Bone marrow (tissue), 2 donors: ENCODE data around the gene PDILT.

Source experiments
- DNase-seq, 2 donors: peaks; one replicate each; lab custom pipeline; 2025; lab: John Stamatoyannopoulos, UW

PDILT gene

DNA sequence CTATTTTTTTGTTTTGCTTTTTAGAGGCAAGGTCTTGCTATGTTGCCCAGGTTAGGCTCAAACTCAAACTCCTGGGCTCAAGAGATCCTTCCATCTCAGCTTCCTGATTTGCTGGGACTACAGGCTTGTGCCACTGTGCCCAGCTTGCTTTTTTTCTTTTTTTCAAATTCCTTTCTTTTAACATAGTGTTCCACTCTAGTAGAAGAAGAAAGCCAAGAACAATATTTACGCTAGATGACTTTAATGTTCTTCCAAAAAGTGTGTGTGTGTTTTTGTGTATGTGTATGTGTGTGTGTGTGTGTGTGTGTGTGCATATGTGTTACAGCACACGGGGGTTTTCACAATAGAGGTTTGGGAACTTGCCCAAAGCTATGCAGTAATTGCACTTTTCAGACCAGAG, 41.3 kb downstream of the PDILT start:
- DNase-seq: no peak

DNA sequence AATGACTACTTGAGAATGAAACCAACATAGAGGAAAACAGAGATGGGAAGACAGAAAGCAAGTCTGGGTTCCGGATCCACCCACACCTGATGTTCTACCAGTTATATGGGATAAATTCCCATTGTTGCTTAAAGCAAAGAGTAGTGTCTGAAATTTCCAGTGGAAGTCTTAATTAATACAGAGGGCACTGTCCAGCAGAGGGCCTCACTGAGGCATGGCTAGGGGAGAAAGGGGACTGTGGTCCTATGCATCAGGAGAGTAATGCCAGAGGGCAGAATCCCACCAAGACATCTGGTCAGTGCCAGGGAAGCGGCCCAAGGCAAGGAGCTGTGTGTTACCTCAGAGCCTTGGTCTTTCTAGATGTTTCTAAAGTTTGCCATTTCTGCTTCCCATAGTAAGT, 44.5 kb downstream of the PDILT start:
- DNase-seq: no peak

DNA sequence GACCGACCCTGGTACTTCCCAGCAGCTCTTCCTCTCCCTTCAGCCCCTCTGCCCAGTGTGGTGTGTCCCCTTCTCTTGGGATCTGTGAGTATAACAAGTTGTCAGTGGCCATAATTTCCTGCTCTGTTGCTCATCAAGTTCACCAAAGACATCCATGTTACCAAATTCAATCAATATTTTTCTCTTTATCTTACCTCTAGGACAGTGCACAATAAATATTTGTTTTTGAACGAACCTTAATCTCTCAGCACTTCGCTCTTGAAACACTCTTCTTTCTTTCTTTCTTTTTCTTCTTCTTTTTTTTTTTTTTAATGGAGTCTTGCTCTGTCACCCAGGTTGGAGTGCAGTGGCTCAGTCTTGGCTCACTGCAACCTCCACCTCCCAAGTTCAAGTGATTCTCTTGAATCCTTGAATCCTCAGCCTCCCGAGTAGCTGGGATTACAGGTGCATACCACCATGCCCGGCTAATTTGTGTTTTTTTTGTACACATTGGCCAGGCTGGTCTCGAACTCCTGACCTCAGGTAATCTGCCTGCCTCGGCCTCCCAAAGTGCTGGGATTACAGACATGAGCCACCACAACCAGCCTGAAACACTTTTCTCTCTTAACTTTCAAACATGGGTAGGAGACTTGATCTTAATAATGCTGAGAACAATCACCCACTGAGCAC, 49.3 kb downstream of the PDILT start:
- no peak for DNase-seq

DNA sequence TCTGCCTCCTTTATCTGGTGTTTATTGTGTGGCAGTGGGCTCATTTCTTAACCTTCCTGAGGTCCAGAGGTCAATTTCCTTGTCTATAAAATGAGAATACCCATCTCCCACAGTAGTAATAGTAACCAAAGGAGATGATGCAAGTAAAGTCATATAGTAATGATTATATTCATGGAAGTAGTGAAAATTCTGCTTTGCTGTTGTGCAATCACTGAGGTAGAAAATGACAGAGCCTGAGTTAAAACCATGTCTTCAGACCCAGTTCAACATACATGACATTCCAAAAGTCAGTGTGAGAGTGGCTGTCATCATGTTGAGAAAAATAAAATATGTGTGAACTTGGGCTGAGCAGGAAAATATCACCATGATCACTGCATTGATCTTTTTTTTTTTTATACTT, 51.2 kb downstream of the PDILT start:
- DNase-seq: no peak

DNA sequence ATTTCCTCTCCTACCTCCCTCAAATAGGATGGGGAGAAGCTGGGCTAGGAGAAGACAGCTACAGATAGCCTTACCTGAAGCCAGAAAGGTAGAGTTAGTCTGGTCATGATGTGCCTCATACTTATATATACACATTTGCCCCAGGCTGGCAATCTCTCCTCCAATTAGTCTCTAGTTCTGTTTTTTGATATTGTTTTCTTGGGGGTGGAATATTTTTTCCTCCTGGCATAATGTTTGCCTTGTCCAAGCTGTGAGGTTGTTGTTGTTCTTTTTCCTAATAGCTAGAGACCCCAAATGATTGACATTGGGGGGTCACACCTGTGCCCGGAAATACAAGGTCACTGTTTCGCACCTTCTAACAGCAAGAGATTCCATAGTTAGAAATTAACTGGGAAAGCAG, 51.9 kb downstream of the PDILT start, which contains the start of gene UMOD:
Gene UMOD (minus strand): TSS at position 101 of the 400 bp plus-strand sequence. CDS start 1,978 bp downstream, outside the sequence.
- no peak for DNase-seq

DNA sequence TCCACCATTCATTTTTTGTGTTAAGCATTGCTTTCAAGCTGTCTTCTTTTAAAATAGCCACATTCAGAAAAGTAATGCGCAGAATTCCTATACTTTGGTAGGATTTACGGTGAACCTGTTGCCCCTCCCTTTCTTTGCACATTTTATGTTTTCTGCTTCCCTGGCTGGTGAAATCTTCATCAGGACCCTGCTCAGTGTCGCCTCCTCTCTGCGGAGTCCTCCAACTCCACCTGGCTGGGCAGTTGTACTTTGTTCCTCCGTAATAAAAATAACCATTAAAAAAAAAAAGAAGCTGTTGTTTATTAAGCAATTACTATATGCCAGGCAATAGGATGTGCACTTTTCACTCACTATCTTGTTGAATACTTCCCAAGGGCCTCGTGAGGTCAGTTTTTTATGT, 54.9 kb downstream of the PDILT start:
- DNase-seq: no peak

DNA sequence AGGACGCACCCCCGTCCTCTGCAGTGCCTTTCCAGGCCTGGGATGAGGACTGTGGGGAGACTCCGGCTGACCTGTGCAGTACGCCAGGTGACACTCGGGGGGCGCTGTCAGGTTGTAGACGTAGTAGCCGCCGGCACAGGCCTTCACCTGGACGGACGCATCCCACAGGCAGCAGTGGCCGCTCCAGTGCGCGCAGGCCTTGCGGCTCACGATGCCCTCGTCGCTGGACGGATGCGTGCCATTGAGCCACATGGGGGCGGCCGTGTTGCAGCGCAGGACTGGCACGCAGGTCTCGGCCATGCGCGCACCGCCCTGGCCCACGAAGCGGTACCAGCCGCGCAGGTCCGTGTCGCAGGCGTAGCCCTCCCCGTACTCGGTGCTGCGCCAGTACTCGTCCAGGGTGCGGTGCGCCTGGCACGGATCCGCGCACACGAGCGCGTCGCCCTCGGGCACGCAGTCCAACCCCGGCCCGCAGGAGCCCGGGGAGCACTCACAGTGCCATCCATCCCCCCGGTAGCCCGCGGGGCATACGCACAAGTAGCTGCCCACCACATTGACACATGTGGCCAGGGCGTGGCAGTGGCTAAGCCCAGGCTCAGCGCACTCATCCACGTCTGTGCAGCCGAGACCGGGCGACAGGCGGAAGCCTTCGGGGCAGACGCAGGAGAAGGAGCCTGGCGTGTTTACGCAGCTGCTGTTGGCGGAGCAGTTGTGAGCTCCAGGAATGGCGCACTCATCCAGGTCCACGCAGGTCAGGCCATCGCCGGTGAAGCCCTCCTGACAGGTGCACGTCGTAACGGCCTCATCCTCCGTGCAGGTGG, 56.0 kb downstream of the PDILT start:
- DNase-seq: no peak

DNA sequence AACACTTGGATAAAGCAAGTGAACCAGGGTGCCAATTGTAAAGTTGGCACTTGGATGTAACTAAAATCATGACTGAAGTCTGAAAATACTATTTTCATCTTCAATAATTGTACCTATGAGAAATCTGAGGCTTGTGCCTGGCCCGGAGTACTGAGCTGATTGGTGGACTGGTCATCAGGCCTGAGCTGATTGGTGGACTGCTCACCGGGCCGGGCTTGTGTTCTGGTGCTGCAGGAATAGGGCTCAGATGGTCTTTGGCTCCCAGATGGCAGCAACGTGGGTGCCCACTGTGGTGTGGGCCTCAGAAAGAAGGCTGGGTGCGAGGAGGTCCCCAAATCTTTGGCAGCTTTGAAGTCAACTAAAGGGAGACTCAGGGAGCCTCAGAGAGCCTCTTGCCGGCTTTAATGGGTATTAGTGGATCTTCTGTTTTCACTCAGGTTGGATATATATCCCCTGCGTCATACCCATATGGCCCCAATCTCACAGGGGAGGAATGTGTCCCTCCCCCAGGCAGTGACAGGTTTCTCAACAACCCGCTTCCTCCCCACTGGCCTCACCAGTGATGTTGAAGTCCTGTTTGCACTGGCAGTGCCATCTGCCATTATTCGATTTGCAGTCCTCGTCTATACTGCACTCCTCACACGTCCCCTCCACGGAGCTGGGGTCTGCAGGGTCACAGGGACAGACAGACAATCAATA, 56.7 kb downstream of the PDILT start:
- no peak for DNase-seq

DNA sequence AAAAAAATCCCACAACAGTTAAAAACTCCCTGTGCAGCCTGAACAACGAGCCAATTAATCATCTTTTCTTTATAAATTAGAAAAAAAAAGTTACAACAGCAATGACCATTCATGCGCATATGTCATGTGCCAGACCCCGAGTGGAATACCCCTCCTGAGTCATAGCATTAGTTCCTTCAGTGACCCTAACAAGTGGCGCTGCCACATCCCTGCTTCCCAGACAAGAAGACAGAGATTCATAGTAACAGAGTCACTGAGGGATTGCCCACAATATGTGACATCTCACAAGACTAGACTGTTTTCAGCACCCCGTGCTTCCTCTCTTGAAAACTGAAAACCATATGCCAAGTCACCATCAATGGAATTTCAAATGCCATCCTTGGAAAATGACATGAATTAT, 59.9 kb downstream of the PDILT start:
- DNase-seq: no peak

DNA sequence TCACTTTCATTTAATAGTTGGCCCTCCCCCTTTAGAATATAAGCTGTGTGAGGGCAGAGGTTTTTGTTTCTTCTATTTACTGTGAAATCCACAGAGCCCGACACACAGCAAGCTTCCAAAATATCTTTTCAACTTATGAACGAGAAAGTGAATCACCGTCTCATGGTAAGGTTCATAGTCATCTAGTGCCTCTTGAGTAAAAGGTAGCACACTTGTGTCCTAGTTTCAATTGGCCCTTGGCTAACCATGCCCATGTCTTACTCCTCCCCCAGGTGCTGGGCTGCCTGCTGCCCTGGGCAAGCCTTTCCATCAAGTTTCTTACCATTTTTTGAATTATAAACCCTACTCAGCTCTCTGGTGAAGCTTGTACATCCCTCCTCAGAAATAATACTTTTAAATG, 64.8 kb downstream of the PDILT start:
- DNase-seq: no peak

DNA sequence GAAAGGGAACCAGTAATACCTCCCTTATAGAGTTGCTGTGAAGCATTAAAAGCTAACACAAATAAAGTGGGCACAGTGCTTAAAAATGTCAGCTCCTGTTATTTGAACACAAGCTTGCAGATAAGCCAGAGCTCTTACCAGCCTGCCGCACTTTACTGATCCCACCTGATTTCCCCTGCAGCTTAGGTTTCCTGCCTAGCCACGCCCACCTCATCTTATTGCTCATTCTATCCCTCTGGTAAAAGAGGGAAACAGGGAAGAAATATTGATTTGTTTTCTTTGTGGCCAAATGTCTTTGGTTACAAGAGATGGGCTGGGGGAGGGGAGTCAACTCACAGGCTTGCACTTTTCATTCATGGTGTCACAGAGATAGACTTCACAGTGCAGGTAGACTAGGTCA, 67.6 kb downstream of the PDILT start:
- no peak for DNase-seq

DNA sequence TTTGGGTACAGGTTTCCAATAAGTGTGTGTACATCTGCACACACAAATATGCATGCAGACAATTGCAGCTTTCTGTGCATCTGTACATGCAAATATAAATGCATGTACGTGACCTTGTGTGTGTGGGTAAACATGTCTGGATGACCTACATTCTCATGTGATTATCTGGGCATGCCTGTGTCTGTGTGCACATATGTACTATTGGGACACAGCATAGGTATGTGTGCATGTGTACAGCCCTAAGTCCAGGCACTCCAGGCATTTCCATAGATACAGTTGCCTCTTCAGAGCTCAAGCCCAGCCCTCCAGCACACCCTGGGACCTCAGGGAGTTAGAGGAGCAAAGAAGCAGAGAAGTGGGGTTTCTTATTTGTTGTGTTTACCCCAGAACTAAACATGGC, 70.1 kb downstream of the PDILT start:
- DNase-seq: no peak

DNA sequence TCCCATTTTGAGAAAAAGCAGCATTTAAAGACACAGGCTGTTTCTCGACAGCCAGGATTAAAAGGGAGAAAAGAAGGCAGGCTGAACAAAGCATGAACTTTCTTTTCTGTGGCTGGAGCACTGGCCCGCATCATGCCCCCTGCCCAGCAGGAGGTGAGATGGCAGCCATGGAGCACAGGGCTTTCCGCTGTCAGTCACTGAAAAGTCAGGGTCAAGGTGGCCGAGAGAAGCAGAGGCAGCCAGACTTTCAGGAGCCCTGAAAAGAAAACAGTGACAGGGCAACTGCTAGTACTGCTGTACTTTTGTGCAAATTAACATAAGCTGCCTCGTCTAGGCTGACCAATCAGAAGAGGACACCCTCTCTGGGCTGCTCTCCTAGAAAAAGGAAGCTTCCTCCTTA, 71.4 kb downstream of the PDILT start:
- DNase-seq: no peak

DNA sequence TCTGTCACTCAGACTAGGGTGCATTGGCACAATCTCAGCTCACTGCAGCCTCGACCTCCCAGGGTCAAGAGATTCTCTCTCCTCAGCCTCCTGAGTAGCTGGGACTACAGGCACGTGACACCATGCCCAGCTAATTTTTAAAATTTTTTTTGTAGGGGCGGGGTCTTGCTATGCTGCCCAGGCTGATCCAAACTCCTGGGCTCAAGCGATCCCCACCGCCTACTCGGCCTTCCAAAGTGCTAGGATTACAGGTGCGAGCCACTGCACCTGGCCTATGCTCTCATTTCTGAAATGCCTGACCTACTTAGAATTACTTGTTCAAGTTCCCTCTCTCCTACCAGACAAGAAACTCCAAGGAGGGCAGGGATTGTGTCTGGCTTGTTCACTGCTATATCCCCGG, 72.1 kb downstream of the PDILT start:
- no peak for DNase-seq

DNA sequence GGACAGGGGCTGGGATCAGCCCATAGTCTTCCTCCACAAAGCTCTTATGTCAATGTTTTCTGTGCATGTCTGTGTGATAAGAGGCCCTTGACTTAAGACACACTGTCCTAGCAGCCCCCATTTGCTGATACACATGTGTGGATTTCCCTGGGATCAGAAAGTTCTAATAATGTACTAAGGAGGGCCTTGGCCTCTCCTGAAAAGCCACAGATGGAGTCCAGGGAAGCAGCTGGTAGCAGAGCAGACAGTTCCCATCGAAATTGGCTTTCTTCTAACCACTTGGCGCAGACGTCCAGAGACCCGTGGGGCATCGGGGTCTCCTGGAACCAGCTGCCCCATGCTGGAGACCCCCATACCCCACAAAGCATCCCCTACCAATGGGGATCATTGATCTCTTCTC, 72.9 kb downstream of the PDILT start:
- DNase-seq: no peak

DNA sequence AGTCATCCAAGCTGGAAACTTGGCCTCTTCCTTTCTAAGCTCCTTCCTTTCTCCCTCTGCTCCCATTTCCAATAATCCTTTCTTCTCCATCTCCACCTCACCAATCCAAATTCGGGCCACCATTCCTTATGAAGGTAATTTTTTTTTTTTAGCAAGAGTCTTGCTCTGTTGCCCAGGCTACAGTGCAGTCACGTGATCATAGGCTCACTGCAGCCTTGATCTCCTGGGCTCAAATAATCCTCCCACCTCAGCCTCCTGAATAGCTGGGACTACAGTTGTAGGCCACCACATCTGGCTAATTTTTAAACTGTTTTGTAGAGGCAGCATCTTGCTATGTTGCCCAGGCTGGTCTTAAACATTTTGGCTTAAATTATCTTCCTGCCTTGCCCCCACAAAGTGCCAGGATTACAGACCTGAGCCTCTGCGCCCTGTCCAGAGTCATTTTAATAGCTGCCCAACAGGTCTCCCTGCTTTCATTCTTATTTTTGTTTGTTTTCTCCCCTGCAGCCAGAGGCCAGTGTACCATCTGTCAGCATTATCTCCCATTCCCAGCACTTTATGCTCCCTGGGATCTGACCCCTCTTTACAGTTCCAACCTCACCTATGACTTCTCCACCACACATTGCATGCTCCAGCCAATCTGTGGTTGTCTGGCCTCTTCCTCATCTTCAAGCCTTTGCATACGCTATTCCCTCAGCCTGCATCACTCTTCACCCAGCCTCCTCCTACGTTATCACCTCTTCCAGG, 75.0 kb downstream of the PDILT start:
- no peak for DNase-seq

DNA sequence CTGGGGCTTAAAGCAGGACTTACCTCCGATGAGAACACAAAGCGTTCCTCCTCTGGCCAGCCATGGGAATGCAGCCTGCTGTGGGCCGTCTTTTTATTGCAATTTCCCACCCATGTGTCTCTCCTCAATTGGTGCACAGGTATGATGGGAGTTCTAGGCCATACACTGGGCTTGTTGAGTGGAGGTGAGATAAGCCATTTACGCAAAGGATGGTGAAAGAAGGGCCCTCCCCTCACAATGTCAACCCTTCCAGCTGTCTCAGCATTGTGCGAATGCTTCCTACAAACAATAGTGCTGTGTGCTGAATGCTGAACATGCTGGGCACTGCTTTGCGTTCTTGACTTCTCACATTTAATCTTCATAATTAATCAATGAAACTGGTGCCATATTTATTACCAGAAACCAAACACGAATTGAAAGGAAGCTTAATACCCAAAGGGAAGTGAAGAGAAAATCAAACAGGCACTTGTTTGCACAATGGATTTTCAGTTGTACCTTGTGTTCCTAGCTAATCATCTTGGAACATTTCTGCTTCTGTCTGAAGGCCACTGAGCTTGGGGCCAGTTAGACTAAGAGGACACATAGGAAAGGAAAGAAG, 77.0 kb downstream of the PDILT start, which contains the start of gene GP2:
Gene GP2 (minus strand): TSS at position 70 of the 598 bp plus-strand sequence. CDS start 1,082 bp downstream, outside the sequence.
- no peak for DNase-seq

DNA sequence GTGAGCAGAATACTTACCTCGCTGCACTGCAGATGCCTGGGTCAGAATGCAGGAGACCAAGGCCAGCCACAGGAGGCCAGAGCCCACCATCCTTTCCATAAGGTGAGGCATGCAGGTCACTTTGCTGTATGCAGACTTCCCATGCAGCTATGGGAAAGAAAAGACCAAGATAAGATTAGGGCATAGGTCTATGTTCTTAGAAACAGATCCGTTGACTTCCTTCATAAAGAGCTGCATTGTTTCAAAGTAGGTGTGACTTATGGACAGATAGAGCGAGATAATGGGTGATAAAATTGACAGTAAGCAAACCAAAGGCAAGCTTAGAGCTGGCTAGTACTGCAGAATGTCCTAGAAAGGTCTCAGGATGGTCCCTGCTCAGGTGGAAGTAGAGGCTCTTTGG, 78.2 kb downstream of the PDILT start:
- DNase-seq: no peak

DNA sequence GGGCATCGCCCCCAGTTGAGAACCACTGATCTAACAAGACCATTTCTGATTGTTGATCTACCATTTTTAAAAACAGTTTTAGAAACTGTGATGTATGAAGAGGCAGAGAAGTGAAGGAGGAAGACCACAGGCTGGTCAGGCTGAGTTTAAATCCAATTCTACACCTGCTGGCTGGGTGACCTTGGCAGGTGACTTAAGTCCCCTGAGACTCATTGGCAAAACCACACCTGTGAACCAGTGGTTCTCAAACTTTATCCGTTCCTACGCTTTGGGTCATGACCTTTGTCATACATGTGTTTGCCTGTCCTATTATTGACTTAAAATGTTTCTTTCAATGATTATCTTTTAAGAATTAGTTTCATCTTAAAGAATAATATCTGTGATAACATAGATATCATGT, 79.5 kb downstream of the PDILT start:
- no peak for DNase-seq

DNA sequence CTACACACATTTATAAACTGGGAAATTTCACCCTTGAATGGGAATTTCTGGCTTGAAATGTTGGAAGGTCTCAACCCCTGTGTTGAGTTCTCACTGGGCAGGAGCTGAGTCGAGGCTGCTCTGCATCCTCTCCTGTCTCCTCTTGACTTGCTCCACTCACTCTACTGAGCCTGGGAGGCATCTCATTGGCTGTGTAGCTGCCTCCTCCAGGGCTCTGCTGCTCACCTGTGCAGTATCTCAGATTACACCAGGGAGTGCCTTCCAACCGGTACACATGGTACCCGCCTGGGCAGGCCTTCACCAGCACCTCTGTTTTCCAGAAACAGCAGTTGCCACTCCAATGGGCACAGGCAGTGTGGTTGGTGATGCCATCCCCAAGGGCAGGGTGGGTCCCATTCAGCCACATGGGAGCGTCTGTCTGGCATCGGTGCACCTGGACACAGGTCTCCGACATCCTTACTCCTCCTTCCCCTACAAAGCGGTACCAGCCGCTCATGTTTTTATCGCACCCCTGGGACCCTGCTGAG, 80.9 kb downstream of the PDILT start:
- DNase-seq: no peak

DNA sequence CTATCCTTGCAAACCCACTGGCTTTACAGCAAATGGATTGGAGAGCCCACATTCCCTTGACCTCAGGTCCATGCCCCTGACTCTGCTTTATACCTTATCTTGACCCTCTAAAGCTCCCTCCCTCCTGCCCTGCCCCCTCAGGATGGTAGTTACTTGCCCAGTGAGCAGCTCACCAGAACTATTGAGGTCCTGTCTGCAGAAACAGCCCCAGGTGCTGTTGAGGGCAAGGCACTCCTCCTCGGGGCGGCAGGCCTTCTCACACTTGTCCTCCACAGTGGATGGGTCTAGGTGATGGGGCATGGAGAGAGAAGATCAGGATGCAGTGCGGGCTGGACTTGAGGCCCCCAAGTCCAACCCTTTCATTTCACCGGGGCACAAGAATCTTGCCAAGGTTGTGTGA, 81.8 kb downstream of the PDILT start:
- no peak for DNase-seq

DNA sequence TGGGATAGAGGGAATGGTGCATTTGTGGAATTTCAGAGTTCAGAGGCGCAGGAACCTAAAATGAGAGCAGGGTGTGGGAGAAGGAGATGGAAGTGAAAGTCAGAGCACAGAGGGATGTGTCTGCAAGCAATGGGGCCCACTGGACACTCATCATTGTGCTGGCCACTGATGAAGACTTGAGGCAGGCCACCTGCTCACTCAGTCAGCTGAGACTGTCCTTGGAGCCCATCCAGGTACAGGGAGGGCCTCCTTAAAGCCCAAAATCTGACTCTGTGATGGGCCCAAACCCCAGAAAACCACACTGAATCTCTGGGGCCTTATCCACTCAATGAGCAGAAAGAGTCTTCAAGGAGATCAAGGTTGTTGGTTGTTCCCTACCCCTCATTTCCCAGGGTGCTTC, 82.9 kb downstream of the PDILT start:
- no peak for DNase-seq
